ENCODE results near the gene PGPEP1.
"Not testable (repeated sequence)": the region's sequence is repeated elsewhere in the genome, so short reads cannot be mapped to it uniquely, and the experiment has no call there.

Gene PGPEP1

DNA sequence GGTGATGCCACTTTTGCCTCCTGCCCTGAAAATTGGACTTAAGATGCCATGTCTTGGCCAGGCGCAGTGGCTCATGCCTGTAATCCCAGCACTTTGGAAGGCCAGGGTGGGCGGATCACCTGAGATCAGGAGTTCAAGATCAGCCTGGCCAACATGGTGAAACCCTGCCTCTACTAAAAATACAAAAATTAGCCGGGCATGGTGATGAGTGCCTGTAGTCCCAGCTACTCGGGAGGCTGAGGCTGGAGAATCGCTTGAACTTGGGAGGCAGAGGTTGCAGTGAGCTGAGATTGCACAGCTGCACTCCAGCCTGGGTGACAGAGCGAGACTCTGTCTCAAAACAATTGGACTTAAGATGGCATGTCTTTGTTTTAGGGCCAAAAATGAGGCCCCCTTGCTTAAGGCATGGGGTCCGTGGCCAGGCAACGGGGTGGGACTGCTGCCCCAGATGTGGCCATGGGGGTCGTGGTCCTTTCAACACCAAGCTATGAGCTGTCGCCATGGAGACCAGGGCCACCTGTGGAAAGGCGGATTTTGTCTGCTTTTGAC is 24.0 kb downstream of the PGPEP1 start:
- DNase-seq (ENCODE audit: low read depth): not testable (repeated sequence)

GRCh38 chr19:18364826-18365528 is 24.6 kb downstream of the PGPEP1 start:
- DNase-seq (ENCODE audit: low read depth): no peak

GRCh38 chr19:18366021-18366435 is 25.6 kb downstream of the PGPEP1 start:
- DNase-seq (ENCODE audit: low read depth): no peak

GRCh38 chr19:18368504-18369222 is 28.3 kb downstream of the PGPEP1 start:
- DNase-seq (ENCODE audit: low read depth): no peak

- DNase-seq (ENCODE audit: low read depth): no peak
Measured at GRCh38 chr19:18373407-18373891, 33.1 kb downstream of the PGPEP1 start.

GRCh38 chr19:18373892-18374629 is 33.7 kb downstream of the PGPEP1 start:
- DNase-seq (ENCODE audit: low read depth): no peak

- no peak for DNase-seq (ENCODE audit: low read depth)
Measured at GRCh38 chr19:18377026-18377425, 36.6 kb downstream of the PGPEP1 start.

DNA sequence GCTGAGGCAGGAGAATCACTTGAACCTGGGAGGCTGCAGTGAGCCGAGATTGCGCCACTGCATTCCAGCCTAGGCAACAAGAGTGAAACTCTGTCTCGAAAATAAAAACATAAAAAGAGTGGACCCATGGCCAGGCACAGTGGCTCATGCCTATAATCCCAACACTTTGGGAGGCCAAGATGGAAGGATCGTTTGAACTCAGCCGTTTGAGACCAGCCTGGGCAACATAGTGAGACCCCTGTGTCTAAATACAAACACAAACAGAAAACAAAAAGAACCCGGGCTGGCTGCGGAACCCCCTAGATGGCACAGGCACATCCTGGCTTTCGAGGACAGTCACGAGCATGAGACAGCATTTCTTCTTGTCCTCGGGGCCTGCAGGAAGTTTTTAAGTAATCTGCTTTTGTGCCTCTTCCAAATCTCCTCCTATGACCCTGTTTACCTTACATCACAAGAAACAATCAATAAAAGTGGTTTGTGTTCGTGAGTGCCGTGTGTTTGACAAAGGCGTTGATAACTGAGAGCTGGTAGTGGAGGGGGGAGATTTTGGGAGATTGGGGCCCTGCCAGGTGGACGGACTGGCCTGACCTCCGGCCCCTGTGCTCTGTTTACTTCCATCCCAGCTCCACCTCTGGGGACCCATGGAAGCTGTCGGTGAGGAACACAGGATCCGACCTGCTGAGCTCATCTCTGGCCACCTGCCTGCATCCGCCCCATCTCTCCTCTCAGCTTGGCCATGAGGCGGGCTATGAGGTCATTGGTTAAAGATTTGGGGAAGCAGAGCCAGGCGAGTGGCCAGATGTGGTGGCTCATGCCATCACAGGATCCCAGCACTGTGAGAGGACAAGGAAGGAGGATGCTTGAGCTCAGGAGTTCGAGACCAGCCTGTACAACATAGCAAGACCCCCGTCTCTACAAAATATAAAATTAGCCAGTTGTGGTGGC is 39.7 kb downstream of the PGPEP1 start:
- no peak for DNase-seq (ENCODE audit: low read depth)

DNA sequence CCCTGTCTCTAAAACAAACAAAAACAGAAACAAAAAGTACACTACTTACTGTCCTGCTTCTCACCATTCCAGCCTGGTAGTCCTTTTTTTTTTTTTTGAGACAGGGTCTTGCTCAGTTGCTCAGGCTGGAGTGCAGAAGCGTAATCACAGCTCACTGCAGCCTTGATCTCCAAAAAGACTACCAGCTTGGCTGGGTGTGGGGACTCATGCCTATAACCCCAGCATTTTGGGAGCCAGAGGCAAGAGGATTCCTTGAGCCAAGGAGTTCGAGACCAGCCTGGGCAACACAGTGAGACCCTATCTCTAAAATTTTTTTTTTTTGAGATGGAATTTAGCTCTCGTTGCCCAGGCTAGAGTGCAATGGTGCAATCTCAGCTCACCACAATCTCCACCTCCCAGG is 40.4 kb downstream of the PGPEP1 start:
- no peak for DNase-seq (ENCODE audit: low read depth)

DNA sequence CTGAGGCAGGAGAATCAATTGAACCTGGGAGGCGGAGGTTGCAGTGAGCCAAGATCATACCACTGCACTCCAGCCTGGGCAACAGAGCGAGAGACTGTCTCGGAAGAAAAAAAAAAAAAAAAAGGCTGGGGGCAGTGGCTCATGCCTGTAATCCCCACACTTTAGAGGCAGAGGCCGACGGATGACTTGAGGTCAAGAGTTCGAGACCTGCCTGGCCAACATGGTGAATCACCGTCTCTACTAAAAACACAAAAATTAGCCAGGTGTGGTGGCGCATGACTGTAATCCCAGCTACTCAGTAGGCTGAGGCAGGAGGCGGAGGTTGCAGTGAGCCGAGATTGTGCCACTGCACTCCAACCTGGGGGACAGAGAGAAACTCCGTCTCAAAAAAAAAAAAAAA is 43.2 kb downstream of the PGPEP1 start:
- not testable (repeated sequence) for DNase-seq (ENCODE audit: low read depth)

DNA sequence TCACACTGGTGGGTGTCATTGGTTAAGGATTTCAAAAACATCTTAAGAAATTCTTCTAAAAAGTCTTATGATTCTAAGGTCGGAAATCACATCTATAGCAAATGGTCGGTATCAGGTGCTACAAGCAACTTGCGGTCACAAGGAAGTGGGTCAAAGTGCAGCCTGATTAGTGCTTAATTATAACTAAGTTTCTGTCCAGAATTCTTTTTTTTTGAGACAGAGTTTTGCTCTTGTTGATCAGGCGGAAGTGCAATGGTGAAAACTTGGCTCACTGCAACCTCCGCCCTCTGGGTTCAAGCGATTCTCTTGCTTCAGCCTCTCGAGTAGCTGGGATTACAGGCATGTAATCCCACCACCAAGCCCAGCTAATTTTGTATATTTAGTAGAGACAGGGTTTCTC is 44.4 kb downstream of the PGPEP1 start:
- DNase-seq (ENCODE audit: low read depth): no peak

GRCh38 chr19:18385359-18385674 is 44.9 kb downstream of the PGPEP1 start:
- no peak for DNase-seq (ENCODE audit: low read depth)

DNA sequence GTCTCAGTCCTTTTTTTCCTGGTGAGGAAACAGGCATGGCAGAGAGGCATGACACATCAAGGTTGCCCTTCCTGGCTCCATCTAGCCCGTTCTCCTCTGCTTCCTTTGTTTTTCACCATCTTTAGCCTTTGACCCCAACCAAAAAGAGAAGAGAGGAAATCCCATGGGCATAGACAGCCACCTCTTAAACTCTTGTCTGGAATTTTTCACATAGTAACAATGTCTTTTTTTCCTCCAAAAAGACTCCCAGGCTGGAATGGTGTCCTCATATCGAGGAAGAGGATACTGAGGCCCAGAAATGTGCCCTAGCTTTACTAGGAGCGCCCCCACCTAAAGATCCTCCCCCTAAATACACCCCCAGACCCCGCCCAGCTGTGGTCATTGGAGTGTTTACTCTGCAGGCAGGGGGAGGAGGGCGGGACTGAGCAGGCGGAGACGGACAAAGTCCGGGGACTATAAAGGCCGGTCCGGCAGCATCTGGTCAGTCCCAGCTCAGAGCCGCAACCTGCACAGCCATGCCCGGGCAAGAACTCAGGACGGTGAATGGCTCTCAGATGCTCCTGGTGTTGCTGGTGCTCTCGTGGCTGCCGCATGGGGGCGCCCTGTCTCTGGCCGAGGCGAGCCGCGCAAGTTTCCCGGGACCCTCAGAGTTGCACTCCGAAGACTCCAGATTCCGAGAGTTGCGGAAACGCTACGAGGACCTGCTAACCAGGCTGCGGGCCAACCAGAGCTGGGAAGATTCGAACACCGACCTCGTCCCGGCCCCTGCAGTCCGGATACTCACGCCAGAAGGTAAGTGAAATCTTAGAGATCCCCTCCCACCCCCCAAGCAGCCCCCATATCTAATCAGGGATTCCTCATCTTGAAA is 45.5 kb downstream of the PGPEP1 start, which contains the start of gene GDF15:
GDF15 (plus strand) TSS at position 484 of the 868 bp plus-strand sequence; CDS start at position 516, 32 bp downstream.
- DNase-seq (ENCODE audit: low read depth): no peak

DNA sequence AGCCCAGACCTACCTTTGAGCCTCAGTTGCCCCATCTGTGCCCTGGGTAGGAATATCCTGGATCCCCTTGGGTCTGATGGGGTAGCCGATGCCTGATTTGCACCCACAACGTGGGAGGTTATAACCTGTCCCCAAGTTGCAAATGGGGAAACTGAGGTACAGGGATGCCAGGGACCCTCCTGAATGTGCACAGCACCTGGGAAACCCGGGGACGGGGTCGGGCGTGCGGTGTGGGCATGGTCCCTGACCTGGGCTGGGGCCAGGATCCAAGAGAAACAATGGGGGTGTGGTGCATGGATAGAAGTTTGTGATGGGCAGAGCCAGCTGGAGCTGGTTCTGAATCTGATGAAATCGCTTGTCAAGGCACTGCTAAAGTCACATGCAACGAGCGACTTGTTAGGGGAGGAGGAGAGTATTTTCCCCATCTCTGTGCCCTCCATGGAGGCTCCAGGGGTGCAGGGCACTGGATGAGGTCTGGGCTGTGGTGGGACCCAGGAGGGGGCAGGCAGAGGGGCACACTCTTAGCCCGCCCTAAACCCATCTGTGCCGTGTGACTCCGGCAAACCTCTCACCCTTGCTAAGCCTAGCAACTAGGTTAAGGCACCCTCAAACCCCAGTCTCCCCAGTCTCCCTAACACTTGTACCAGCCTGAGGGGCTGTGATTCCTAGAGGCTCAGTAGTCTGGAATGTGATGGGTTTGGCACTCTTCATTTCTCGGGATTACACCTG is 46.3 kb downstream of the PGPEP1 start:
- no peak for DNase-seq (ENCODE audit: low read depth)

- DNase-seq (ENCODE audit: low read depth): peak; percentile 71
Measured at GRCh38 chr19:18388100-18388959, 47.9 kb downstream of the PGPEP1 start.

DNA sequence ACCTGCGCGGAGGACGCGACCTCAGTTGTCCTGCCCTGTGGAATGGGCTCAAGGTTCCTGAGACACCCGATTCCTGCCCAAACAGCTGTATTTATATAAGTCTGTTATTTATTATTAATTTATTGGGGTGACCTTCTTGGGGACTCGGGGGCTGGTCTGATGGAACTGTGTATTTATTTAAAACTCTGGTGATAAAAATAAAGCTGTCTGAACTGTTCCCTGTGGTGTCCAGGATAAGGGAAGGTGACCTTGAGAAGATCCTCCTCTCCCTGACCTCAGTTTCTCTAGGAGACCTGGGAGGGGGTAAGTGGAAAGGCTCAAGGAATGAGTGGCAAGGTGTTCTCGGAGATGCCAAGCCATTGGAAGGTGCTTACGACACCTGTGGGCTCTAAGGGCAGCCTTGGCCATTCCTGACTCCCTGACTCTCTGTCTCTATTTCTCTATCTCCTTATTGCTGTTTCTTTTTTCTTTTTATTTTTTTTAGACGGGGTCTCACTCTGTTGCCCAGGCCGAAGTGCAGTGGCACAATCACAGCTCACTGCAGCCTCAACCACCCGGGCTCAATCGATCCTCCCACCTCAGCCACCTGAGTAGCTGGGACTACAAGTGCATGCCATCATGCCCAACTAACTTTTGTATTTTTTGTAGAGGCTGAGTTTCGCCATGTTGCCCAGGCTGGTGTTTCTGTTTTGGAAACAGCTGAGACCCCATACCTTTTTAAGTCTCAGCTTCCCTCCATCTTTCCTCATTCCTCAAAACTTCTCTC is 48.7 kb downstream of the PGPEP1 start:
- no peak for DNase-seq (ENCODE audit: low read depth)

DNA sequence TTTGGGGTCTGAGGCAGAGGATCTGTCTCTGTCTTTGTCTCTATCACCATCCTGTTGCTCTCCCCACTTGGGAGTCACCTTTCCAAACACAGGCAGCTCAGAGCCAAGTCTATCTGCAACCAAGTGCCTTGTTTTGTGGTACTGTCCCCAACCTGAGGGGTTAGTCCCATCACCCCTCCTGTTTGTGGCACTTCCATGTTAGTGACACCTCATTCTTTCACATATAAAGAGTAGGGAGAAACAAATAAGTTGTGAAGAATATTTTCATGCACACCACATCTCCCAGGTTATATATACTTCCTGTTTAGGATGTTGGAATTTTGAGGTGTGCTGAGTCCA is 49.3 kb downstream of the PGPEP1 start:
- DNase-seq (ENCODE audit: low read depth): no peak

Measured in activated T-helper 9 cell treated with anti-CD3 and anti-CD28 coated beads, Interleukin-2, amount 50 U/mL, for 16 hours (primary cell).